GM12878 (cell line): ENCODE data around the gene HAUS6. TPM values are rescaled to one million over a fixed set of nuclear protein-coding genes. Genes with fewer than 3 reads are reported as not detected.

Source experiments
- ATAC-seq: fragments of 200-7000 bp; cut with Tn5 transposase; 3 replicates; pipeline ENCODE4 v1.9.1; 2020; ENCODE audit warnings: mild to moderate bottlenecking, moderate library complexity
- BruUV-seq: library from RNA; stranded (reverse); fragments of 400-500 nt; replicated peaks from 2 replicates; lab custom pipeline; 2021; lab: Mats Ljungman, UMichigan
- CTCF ChIA-PET: fragments of 300-600 bp; sonication (Branson Sonifier 250); formaldehyde crosslinking; extraction: SDS; loops from one replicate; lab custom pipeline; 2021; ENCODE audit warnings: inconsistent platforms; lab: Yijun Ruan, JAX
- POLR2A ChIA-PET: fragments of 350-600 bp; formaldehyde crosslinking; extraction: SDS; loops from one replicate; lab custom pipeline; 2021; ENCODE audit warnings: inconsistent platforms; lab: Charles Lee
- RAD21 ChIA-PET: fragments of 300-600 bp; sonication (Branson Sonifier 250); formaldehyde crosslinking; loops from one replicate; lab custom pipeline; 2023; ENCODE audit warnings: antibody characterized with exemption; ENCODE audit not compliant: unreplicated experiment; lab: Charles Lee
- SMC1A ChIA-PET: fragments of 300-600 bp; sonication (Branson Sonifier 250); formaldehyde crosslinking; loops from one replicate; lab custom pipeline; 2023; ENCODE audit not compliant: unreplicated experiment, uncharacterized antibody; lab: Charles Lee
- DNase-seq: peaks from one replicate; pipeline ENCODE4 v3.0.0-alpha.2; 2011; ENCODE audit warnings: low read depth, low spot score
- FAIRE-seq: peaks from 3 replicates; lab custom pipeline; 2011; peaks lifted over from hg19 to GRCh38; lab: Jason Lieb, UNC
- H2AFZ ChIP-seq: 2 replicates; pipeline ENCODE4 v1.6.0; 2011; ENCODE audit warnings: low read depth, low read length, control low read depth; ENCODE audit not compliant: control insufficient read depth
- H3K27ac ChIP-seq: 2 replicates; pipeline ENCODE4 v1.5.1; 2011; ENCODE audit warnings: control low read depth; ENCODE audit not compliant: control insufficient read depth, insufficient read depth
- H3K27me3 ChIP-seq, 2 experiments: replicated peaks in 1 of 2; 2 replicates each; pipeline versions ENCODE4 v1.6.0 to v1.6.1; 2011; ENCODE audit warnings: low read length in 1 of 2; ENCODE audit not compliant: control insufficient read depth in 2 of 2, insufficient read depth in 2 of 2
- H3K36me3 ChIP-seq, 2 experiments: 2 replicates each; pipeline ENCODE4 v1.5.1; 2011; ENCODE audit warnings: low read length in 1 of 2; ENCODE audit not compliant: control insufficient read depth in 2 of 2, insufficient read depth in 2 of 2
- H3K4me1 ChIP-seq: 2 replicates; pipeline ENCODE4 v1.6.1; 2011; ENCODE audit warnings: mild to moderate bottlenecking, low read length, moderate library complexity, mixed read lengths; ENCODE audit not compliant: control insufficient read depth, insufficient read depth
- H3K4me2 ChIP-seq: 2 replicates; pipeline ENCODE4 v1.6.0; 2011; ENCODE audit warnings: control low read depth; ENCODE audit not compliant: control insufficient read depth, insufficient read depth
- H3K4me3 ChIP-seq: fragments of 200-600 bp; sonication (generic); 2 replicates; pipeline ENCODE4 v1.5.1; 2016
- H3K79me2 ChIP-seq: 2 replicates; pipeline ENCODE4 v1.6.0; 2011; ENCODE audit warnings: low read length; ENCODE audit not compliant: control insufficient read depth, insufficient read depth
- H3K9ac ChIP-seq: 2 replicates; pipeline ENCODE4 v1.8.0; 2011; ENCODE audit warnings: low read length, control low read depth, mixed read lengths; ENCODE audit not compliant: control insufficient read depth, insufficient read depth
- H3K9me3 ChIP-seq: replicated peaks from 3 replicates; pipeline ENCODE4 v1.5.1; 2011; ENCODE audit warnings: mild to moderate bottlenecking, low read length; ENCODE audit not compliant: control insufficient read depth, insufficient read depth
- H4K20me1 ChIP-seq: 2 replicates; pipeline ENCODE4 v1.6.0; 2011; ENCODE audit not compliant: control insufficient read depth, insufficient read depth
- BACH1 ChIP-seq: fragments of 450-650 bp; IDR thresholded peaks from 2 replicates; pipeline ENCODE4 v1.6.1; 2017; ENCODE audit warnings: mild to moderate bottlenecking, borderline replicate concordance
- BHLHE40 ChIP-seq, 2 experiments: fragments of 450-650 bp in 1 of 2; IDR thresholded peaks; 2 replicates each; pipeline ENCODE4 v1.6.1; 2011 to 2017; ENCODE audit warnings: low read depth in 2 of 2, borderline replicate concordance in 1 of 2, improper control_type of control experiment in 1 of 2, low read length in 1 of 2, mild to moderate bottlenecking in 1 of 2
- CBFB ChIP-seq: IDR thresholded peaks from 2 replicates; pipeline ENCODE4 v1.6.1; 2016; ENCODE audit warnings: antibody characterized with exemption, low read depth
- EED ChIP-seq: sonication (generic); IDR thresholded peaks from 2 replicates; pipeline ENCODE4 v1.6.1; 2016; ENCODE audit warnings: antibody characterized with exemption, low read depth
- EGR1 ChIP-seq, 2 experiments: IDR thresholded peaks; 1 replicate in 1 of 2; 2 replicates in 1 of 2; pipeline ENCODE4 v1.6.1; 2011 to 2012; ENCODE audit warnings: low read depth in 2 of 2, low read length in 2 of 2, borderline replicate concordance in 1 of 2, mild to moderate bottlenecking in 1 of 2, moderate library complexity in 1 of 2
- JUNB ChIP-seq: IDR thresholded peaks from 2 replicates; pipeline ENCODE4 v1.6.1; 2016; ENCODE audit warnings: antibody characterized with exemption, mild to moderate bottlenecking
- JUND ChIP-seq: IDR thresholded peaks from 2 replicates; pipeline ENCODE4 v1.6.1; 2012; ENCODE audit warnings: low read depth, mild to moderate bottlenecking, low read length, improper control_type of control experiment, moderate library complexity
- POLR2AphosphoS5 ChIP-seq: IDR thresholded peaks from 2 replicates; pipeline ENCODE4 v1.6.1; 2011; ENCODE audit warnings: mild to moderate bottlenecking, low read length, inconsistent platforms
- RAD51 ChIP-seq: fragments of 450-650 bp; IDR thresholded peaks from 2 replicates; pipeline ENCODE4 v1.6.1; 2016; ENCODE audit warnings: moderate library complexity, mild to moderate bottlenecking, inconsistent platforms
- STAT1 ChIP-seq: fragments of 450-650 bp; conservative IDR thresholded peaks from 2 replicates; pipeline ENCODE4 v1.6.1; 2014; ENCODE audit warnings: antibody characterized with exemption, mild to moderate bottlenecking
- WRNIP1 ChIP-seq: IDR thresholded peaks from 2 replicates; pipeline ENCODE4 v1.6.1; 2011; ENCODE audit warnings: low read depth, low read length, improper control_type of control experiment, borderline replicate concordance
- in situ Hi-C: fragments of 300-500 bp; cut with MboI; formaldehyde crosslinking; loops from 9 replicates; pipeline ENCODE4 v1.14.3; 2018; ENCODE audit warnings: mixed read lengths
- intact Hi-C: fragments of 100-400 bp; cut with micrococcal nuclease; formaldehyde crosslinking; loops from one replicate; pipeline ENCODE4 v1.14.2; 2022; ENCODE audit not compliant: unreplicated experiment
- polyA plus RNA-seq, 11 experiments: library from polyadenylated mRNA; depleted of rRNA in 4 of 11; unstranded in 6 of 11; stranded (reverse) in 5 of 11; fragments of >200 nt; fragmentation: Nextera tagmentation in 4 of 11; fragmentation: Illumina TruSeq in 1 of 11; extraction: Ambion mirVana in 4 of 11; extraction: Trizol in 1 of 11; gene quantifications; 1 replicate in 1 of 11; 2 replicates in 10 of 11; pipeline versions ENCODE4 v1.2.1 to v1.2.3, GENCODE V29; 2011 to 2016; ENCODE audit warnings: inconsistent platforms in 2 of 11, missing spikeins in 2 of 11, low read depth in 1 of 11
- total RNA-seq, 4 experiments: library from RNA; depleted of rRNA in 3 of 4; stranded (reverse); fragments of >200 nt in 3 of 4; fragmentation: Illumina TruSeq in 1 of 4; extraction: Trizol in 1 of 4; gene quantifications; 2 replicates each; pipeline versions ENCODE4 v1.2.1 to v1.2.3, GENCODE V29; 2013 to 2021
- TF ChIP-seq, protein P1 (sequence below): IDR thresholded peaks from 2 replicates; pipeline ENCODE4 v1.6.1; 2011; ENCODE audit warnings: low read depth, mild to moderate bottlenecking, low read length, moderate library complexity, borderline replicate concordance; ENCODE audit errors: extremely low read depth
- TF ChIP-seq, protein P2 (sequence below): fragments of 450-650 bp; IDR thresholded peaks from 2 replicates; pipeline ENCODE4 v1.6.1; 2017; ENCODE audit warnings: mild to moderate bottlenecking, low read depth, inconsistent platforms; ENCODE audit not compliant: poor library complexity, severe bottlenecking
- TF ChIP-seq, protein P3 (sequence below): fragments of 450-650 bp; IDR thresholded peaks from 2 replicates; pipeline ENCODE4 v1.6.1; 2017; ENCODE audit warnings: antibody characterized with exemption, mild to moderate bottlenecking, moderate library complexity
- TF ChIP-seq, protein P4 (sequence below): fragments of 150-350 bp; IDR thresholded peaks from 2 replicates; pipeline ENCODE4 v1.6.1; 2014; ENCODE audit warnings: mild to moderate bottlenecking, low read depth, low read length

HAUS6 gene
- total and polyA plus RNA-seq, 10 of the 15 experiments (the other 5 are each of a cell fraction or from before 2014, with no cell fraction given): 7.1 to 26.8 (median 16.0) TPM

DNA sequence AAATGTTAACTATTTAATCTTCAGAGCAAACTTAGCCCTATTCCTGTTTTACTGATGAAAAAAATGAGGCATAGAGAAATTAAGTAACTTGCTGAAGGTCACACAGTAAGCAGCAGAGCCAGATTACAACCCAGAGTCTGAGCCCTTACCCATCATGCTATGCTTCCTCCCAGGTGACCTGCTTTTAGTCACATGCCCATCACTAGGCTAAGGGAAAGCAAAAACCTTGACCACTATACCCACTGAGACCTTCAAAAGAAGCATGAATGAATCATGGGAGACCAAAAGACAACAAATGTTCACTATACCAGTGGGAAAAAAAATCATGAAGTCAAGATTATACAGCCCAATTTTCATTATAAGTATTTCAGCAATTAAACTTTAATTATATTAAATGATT is 5.3 kb upstream of the HAUS6 start:
- Histone ChIP-seq H3K27ac (no peak overlapping the region), H4K20me1 (no peaks in the 10 kb centered on the region), H3K79me2 (no peaks in the 10 kb centered on the region), H2AFZ (no peak overlapping the region), H3K9me3 (no peaks in the 10 kb centered on the region), H3K4me1 (no peaks in the 10 kb centered on the region), H3K4me3 (no peak overlapping the region), H3K36me3 (no peaks in the 10 kb centered on the region), H3K9ac (no peak overlapping the region), H3K27me3 (no peaks in the 10 kb centered on the region), H3K4me2 (no peak overlapping the region)
- ChIA-PET RAD21 (no interaction called here), CTCF (interaction anchor here (0.9 kb wide), 1 partner anchor 19 kb away, joined by 4 read pairs; no protein-coding TSS in a partner anchor), SMC1A (interaction anchor here (1.0 to 1.2 kb wide), 3 partner anchors 12 to 125 kb away, joined by 3 to 4 read pairs (median 3); no protein-coding TSS in a partner anchor), POLR2A (no interaction called here)
- DNase-seq: no peak
- FAIRE-seq: no peak
- BruUV-seq: no TSS peak
- in situ Hi-C loops (loop anchor here (10.0 kb wide), 1 partner anchor 347 kb away; no protein-coding TSS in a partner anchor), intact Hi-C loops (no loop called here)
- ATAC-seq: peak; percentile 80
- TF ChIP-seq WRNIP1 (no peak), STAT1 (no peak), EED (no peak), EGR1 (IDR thresholded peaks at IDR 0.05; ENCODE audit: borderline replicate concordance in 1 of 2, low read depth in 2 of 2, low read length in 2 of 2) (no peak), JUND (no peak), RAD51 (peak; percentile 88), BACH1 (no peak), JUNB (no peak), CBFB (no peak), BHLHE40 (IDR thresholded peaks at IDR 0.05; ENCODE audit: borderline replicate concordance in 1 of 2, low read depth in 2 of 2, low read length in 1 of 2) (no peak), POLR2AphosphoS5 (no peak)
- TF ChIP-seq, protein P1, sequence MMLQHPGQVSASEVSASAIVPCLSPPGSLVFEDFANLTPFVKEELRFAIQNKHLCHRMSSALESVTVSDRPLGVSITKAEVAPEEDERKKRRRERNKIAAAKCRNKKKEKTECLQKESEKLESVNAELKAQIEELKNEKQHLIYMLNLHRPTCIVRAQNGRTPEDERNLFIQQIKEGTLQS: peak; percentile 47; the same call in 1 of the 2 replicates
- TF ChIP-seq, protein P2, sequence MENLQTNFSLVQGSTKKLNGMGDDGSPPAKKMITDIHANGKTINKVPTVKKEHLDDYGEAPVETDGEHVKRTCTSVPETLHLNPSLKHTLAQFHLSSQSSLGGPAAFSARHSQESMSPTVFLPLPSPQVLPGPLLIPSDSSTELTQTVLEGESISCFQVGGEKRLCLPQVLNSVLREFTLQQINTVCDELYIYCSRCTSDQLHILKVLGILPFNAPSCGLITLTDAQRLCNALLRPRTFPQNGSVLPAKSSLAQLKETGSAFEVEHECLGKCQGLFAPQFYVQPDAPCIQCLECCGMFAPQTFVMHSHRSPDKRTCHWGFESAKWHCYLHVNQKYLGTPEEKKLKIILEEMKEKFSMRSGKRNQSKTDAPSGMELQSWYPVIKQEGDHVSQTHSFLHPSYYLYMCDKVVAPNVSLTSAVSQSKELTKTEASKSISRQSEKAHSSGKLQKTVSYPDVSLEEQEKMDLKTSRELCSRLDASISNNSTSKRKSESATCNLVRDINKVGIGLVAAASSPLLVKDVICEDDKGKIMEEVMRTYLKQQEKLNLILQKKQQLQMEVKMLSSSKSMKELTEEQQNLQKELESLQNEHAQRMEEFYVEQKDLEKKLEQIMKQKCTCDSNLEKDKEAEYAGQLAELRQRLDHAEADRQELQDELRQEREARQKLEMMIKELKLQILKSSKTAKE: no peak
- TF ChIP-seq, protein P3, sequence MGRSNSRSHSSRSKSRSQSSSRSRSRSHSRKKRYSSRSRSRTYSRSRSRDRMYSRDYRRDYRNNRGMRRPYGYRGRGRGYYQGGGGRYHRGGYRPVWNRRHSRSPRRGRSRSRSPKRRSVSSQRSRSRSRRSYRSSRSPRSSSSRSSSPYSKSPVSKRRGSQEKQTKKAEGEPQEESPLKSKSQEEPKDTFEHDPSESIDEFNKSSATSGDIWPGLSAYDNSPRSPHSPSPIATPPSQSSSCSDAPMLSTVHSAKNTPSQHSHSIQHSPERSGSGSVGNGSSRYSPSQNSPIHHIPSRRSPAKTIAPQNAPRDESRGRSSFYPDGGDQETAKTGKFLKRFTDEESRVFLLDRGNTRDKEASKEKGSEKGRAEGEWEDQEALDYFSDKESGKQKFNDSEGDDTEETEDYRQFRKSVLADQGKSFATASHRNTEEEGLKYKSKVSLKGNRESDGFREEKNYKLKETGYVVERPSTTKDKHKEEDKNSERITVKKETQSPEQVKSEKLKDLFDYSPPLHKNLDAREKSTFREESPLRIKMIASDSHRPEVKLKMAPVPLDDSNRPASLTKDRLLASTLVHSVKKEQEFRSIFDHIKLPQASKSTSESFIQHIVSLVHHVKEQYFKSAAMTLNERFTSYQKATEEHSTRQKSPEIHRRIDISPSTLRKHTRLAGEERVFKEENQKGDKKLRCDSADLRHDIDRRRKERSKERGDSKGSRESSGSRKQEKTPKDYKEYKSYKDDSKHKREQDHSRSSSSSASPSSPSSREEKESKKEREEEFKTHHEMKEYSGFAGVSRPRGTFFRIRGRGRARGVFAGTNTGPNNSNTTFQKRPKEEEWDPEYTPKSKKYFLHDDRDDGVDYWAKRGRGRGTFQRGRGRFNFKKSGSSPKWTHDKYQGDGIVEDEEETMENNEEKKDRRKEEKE: no peak
- TF ChIP-seq, protein P4, sequence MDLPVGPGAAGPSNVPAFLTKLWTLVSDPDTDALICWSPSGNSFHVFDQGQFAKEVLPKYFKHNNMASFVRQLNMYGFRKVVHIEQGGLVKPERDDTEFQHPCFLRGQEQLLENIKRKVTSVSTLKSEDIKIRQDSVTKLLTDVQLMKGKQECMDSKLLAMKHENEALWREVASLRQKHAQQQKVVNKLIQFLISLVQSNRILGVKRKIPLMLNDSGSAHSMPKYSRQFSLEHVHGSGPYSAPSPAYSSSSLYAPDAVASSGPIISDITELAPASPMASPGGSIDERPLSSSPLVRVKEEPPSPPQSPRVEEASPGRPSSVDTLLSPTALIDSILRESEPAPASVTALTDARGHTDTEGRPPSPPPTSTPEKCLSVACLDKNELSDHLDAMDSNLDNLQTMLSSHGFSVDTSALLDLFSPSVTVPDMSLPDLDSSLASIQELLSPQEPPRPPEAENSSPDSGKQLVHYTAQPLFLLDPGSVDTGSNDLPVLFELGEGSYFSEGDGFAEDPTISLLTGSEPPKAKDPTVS: no peak
